ENCODE measurements around the gene FMNL2. TPM values are rescaled to one million over a fixed set of nuclear protein-coding genes. Genes with fewer than 3 reads are reported as not detected.
A peak's percentile ranks its signal among the peaks of the same experiment; 100 is the strongest.

Gene FMNL2
- total RNA-seq, 1 experiment from 2014 or later = 38.2 TPM

DNA sequence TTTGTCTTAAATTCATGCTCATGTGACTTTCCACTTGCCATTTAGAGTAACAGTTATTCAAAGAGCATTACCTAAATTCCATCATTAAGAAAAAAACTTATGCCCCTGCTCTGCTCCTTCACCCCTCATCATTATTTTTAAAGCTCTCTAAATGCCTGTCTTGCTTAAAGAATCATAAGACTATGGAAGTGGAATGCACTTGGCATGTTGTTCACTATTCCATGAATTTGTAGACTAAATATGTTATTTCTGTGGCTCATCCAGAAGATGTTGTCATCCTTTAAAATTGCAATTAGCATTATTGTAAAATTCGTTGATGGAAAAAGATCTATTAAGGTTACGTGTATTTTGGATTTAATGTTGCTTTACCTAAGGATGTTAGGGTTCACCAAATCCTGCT, 61.8 kb downstream of the FMNL2 start:
- TF ChIP-seq, protein P1, sequence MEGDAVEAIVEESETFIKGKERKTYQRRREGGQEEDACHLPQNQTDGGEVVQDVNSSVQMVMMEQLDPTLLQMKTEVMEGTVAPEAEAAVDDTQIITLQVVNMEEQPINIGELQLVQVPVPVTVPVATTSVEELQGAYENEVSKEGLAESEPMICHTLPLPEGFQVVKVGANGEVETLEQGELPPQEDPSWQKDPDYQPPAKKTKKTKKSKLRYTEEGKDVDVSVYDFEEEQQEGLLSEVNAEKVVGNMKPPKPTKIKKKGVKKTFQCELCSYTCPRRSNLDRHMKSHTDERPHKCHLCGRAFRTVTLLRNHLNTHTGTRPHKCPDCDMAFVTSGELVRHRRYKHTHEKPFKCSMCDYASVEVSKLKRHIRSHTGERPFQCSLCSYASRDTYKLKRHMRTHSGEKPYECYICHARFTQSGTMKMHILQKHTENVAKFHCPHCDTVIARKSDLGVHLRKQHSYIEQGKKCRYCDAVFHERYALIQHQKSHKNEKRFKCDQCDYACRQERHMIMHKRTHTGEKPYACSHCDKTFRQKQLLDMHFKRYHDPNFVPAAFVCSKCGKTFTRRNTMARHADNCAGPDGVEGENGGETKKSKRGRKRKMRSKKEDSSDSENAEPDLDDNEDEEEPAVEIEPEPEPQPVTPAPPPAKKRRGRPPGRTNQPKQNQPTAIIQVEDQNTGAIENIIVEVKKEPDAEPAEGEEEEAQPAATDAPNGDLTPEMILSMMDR (IDR thresholded peaks at IDR 0.05; ENCODE audit: insufficient read depth in 1 of 2, low read depth in 1 of 2, low read length in 1 of 2, severe bottlenecking in 1 of 2, unreplicated experiment in 1 of 2) = no peak
- no peaks in the 10 kb centered on the region for H3K27me3 Mint-ChIP-seq (ENCODE audit: insufficient read depth, unreplicated experiment)
- H3K4me3 ChIP-seq (ENCODE audit: low read depth, low read length) = no peak overlapping the region
- H3K36me3 Mint-ChIP-seq (ENCODE audit: insufficient read depth, unreplicated experiment) = no peaks in the 10 kb centered on the region
- no peak for DNase-seq
- ChIA-PET CTCF (no interaction called here), POLR2A (no interaction called here)
- no peaks in the 10 kb centered on the region for H3K36me3 ChIP-seq (ENCODE audit: control insufficient read depth, insufficient read depth, low read length)
- peaks cover 31% of the 10 kb centered on the region for H3K4me1 Mint-ChIP-seq (ENCODE audit: low read depth, unreplicated experiment)
- no TSS peak for BruUV-seq (replicated peaks)
- H3K4me3 Mint-ChIP-seq (ENCODE audit: unreplicated experiment) = no peak overlapping the region
- no peaks in the 10 kb centered on the region for H3K9me3 Mint-ChIP-seq (ENCODE audit: unreplicated experiment)
- intact Hi-C loops (cut with micrococcal nuclease; ENCODE audit: unreplicated experiment) = no loop called here
- no peaks in the 10 kb centered on the region for H3K9me3 ChIP-seq
- H3K27ac Mint-ChIP-seq (ENCODE audit: unreplicated experiment) = no peak overlapping the region
- H3K4me1 ChIP-seq = peaks cover 6% of the 10 kb centered on the region
- H3K27me3 ChIP-seq (replicated peaks; ENCODE audit: control insufficient read depth, insufficient read depth, low read length) = no peaks in the 10 kb centered on the region

DNA sequence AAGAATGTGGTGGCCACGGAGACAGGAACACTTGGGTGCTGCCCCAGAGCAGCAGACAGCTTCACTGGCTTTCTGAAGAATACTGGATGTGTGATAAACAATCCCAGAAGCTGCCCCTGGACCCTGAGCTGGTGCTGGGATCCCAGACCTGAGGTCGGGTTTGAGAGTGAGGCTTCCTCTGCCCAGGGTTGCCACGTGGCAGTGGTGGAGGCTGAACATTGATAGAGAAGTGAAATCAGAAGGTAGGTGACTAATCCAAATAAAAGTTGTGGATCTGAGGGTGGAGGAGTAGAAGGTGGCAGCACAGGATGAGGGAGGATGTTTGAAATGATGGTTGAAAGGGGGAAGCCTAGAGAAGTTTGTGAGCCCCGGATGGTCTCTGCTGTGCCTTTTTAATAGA, 64.0 kb downstream of the FMNL2 start:
- intact Hi-C loops (cut with micrococcal nuclease; ENCODE audit: unreplicated experiment) = no loop called here
- DNase-seq = no peak
- TF ChIP-seq, protein P1 (IDR thresholded peaks at IDR 0.05; ENCODE audit: insufficient read depth in 1 of 2, low read depth in 1 of 2, low read length in 1 of 2, severe bottlenecking in 1 of 2, unreplicated experiment in 1 of 2) = no peak
- no peaks in the 10 kb centered on the region for H3K36me3 ChIP-seq (ENCODE audit: control insufficient read depth, insufficient read depth, low read length)
- H3K9me3 Mint-ChIP-seq (ENCODE audit: unreplicated experiment) = no peaks in the 10 kb centered on the region
- no peaks in the 10 kb centered on the region for H3K27me3 Mint-ChIP-seq (ENCODE audit: insufficient read depth, unreplicated experiment)
- H3K36me3 Mint-ChIP-seq (ENCODE audit: insufficient read depth, unreplicated experiment) = peaks cover 10% of the 10 kb centered on the region
- no TSS peak for BruUV-seq (replicated peaks)
- peak overlapping the region; percentile 1 for H3K27ac Mint-ChIP-seq (ENCODE audit: unreplicated experiment)
- CTCF ChIA-PET = no interaction called here
- no peak overlapping the region for H3K4me3 ChIP-seq (ENCODE audit: low read depth, low read length)
- no peak overlapping the region for H3K4me3 Mint-ChIP-seq (ENCODE audit: unreplicated experiment)
- POLR2A ChIA-PET = no interaction called here
- H3K4me1 ChIP-seq = peaks cover 18% of the 10 kb centered on the region
- H3K9me3 ChIP-seq = no peaks in the 10 kb centered on the region
- no peaks in the 10 kb centered on the region for H3K27me3 ChIP-seq (replicated peaks; ENCODE audit: control insufficient read depth, insufficient read depth, low read length)
- H3K4me1 Mint-ChIP-seq (ENCODE audit: low read depth, unreplicated experiment) = peaks cover 42% of the 10 kb centered on the region

DNA sequence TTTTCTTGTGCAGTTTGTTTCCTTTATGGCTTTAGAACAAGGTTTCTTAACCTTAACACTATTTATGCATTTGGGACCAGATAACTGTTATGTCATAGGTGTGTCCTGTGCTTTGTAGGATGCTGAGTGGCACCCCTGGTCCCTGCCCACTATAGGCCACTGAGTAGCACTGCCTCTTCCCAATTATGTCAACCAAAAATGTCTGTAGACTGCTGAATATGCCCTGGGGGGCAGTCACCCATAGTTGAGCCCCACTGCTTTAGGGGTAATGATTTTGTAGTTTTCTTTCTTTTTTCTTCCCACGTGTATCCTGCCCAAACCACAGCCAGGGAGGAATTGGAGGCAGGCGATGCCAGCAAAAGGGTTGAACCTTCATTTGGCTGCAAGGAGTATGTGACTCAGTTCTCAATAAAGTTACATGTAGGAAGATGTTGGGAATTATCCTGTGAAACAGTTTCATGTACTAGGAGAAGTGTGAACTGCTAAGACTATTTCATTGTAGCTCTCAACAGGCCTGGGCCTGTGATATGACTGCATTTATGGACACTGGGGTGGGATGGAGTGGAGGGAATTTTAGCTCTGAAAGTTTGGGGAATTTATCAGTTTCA, 65.7 kb downstream of the FMNL2 start:
- H3K36me3 ChIP-seq (ENCODE audit: control insufficient read depth, insufficient read depth, low read length) = no peaks in the 10 kb centered on the region
- no TSS peak for BruUV-seq (replicated peaks)
- Mint-ChIP-seq H3K27me3 (ENCODE audit: insufficient read depth, unreplicated experiment) (no peaks in the 10 kb centered on the region), H3K9me3 (ENCODE audit: unreplicated experiment) (no peaks in the 10 kb centered on the region), H3K36me3 (ENCODE audit: insufficient read depth, unreplicated experiment) (peaks cover 10% of the 10 kb centered on the region), H3K4me3 (ENCODE audit: unreplicated experiment) (no peak overlapping the region), H3K4me1 (ENCODE audit: low read depth, unreplicated experiment) (peaks cover 56% of the 10 kb centered on the region), H3K27ac (ENCODE audit: unreplicated experiment) (no peak overlapping the region)
- no peak overlapping the region for H3K4me3 ChIP-seq (ENCODE audit: low read depth, low read length)
- intact Hi-C loops (cut with micrococcal nuclease; ENCODE audit: unreplicated experiment) = no loop called here
- no peaks in the 10 kb centered on the region for H3K9me3 ChIP-seq
- CTCF ChIA-PET = no interaction called here
- no peak for DNase-seq
- H3K27me3 ChIP-seq (replicated peaks; ENCODE audit: control insufficient read depth, insufficient read depth, low read length) = no peaks in the 10 kb centered on the region
- H3K4me1 ChIP-seq = peaks cover 28% of the 10 kb centered on the region
- TF ChIP-seq, protein P1 (IDR thresholded peaks at IDR 0.05; ENCODE audit: insufficient read depth in 1 of 2, low read depth in 1 of 2, low read length in 1 of 2, severe bottlenecking in 1 of 2, unreplicated experiment in 1 of 2) = no peak
- POLR2A ChIA-PET = no interaction called here
